K562 (cell line): ENCODE measurements around the gene RELL1. TPM values are rescaled to one million over a fixed set of nuclear protein-coding genes. Genes with fewer than 3 reads are reported as not detected.

Experiments
- ATAC-seq: fragments of 200-7000 bp; cut with Tn5 transposase; 3 replicates; pipeline ENCODE4 v1.9.1; 2020; ENCODE audit warnings: moderate library complexity
- BruUV-seq: library from RNA; stranded (reverse); fragments of 400-500 nt; replicated peaks from 2 replicates; lab custom pipeline; 2021; lab: Mats Ljungman, UMichigan
- CTCF ChIA-PET: fragments of 300-600 bp; formaldehyde crosslinking; extraction: SDS; loops from one replicate; lab custom pipeline; 2021; ENCODE audit warnings: low intra/inter-chr PET ratio; lab: Yijun Ruan, JAX
- POLR2A ChIA-PET: fragments of 300-600, 350-650 bp; sonication (Branson Sonifier 250); formaldehyde crosslinking; extraction: SDS; loops from one replicate; lab custom pipeline; 2021; ENCODE audit warnings: antibody characterized with exemption, inconsistent platforms; lab: Yijun Ruan, JAX
- DNase-seq, 4 experiments: peaks; one replicate each; pipeline versions ENCODE4 v3.0.0 to v3.0.0-alpha.2; 2011 to 2018; ENCODE audit warnings: low spot score in 3 of 4, mixed read lengths in 3 of 4; ENCODE audit errors: extremely low read depth in 1 of 4
- FAIRE-seq: peaks from 2 replicates; lab custom pipeline; 2011; peaks lifted over from hg19 to GRCh38; lab: Jason Lieb, UNC
- H2AFZ ChIP-seq: 2 replicates; pipeline ENCODE4 v1.6.0; 2011; ENCODE audit warnings: low read depth, low read length, control low read depth, inconsistent platforms
- H3K27ac ChIP-seq: fragments of 200-600 bp; 3 replicates; pipeline ENCODE4 v1.8.0; 2011; ENCODE audit warnings: low read depth, mild to moderate bottlenecking, control low read depth, inconsistent platforms, low read length, moderate library complexity, mixed read lengths; ENCODE audit errors: extremely low read depth
- H3K27me3 ChIP-seq, 2 experiments: fragments of 300-600 bp in 1 of 2; 2 replicates in 1 of 2; 3 replicates in 1 of 2; pipeline versions ENCODE4 v1.6.0 to v1.8.0; 2011; ENCODE audit warnings: inconsistent platforms in 2 of 2, low read length in 2 of 2, mild to moderate bottlenecking in 1 of 2, mixed read lengths in 1 of 2, moderate library complexity in 1 of 2; ENCODE audit not compliant: control insufficient read depth in 2 of 2, insufficient read depth in 2 of 2
- H3K36me3 ChIP-seq: fragments of 300-600 bp; 3 replicates; pipeline ENCODE4 v1.8.0; 2011; ENCODE audit warnings: mild to moderate bottlenecking, low read length, inconsistent platforms; ENCODE audit not compliant: control insufficient read depth, insufficient read depth
- H3K4me1 ChIP-seq, 2 experiments: fragments of 200-600 bp in 1 of 2; replicated peaks in 1 of 2; 2 replicates in 1 of 2; 3 replicates in 1 of 2; pipeline versions ENCODE4 v1.5.1 to v1.8.0; 2011; ENCODE audit warnings: inconsistent platforms in 2 of 2, low read length in 2 of 2, mild to moderate bottlenecking in 1 of 2, mixed read lengths in 1 of 2, moderate library complexity in 1 of 2; ENCODE audit not compliant: control insufficient read depth in 2 of 2, insufficient read depth in 2 of 2
- H3K4me2 ChIP-seq: 2 replicates; pipeline ENCODE4 v1.6.1; 2011; ENCODE audit warnings: low read length, control low read depth, inconsistent platforms, mixed read lengths; ENCODE audit not compliant: insufficient read depth
- H3K4me3 ChIP-seq: fragments of 200-600 bp; sonication (generic), shearing (Covaris generic); 2 replicates; pipeline ENCODE4 v1.5.1; 2016; ENCODE audit warnings: control low read depth, inconsistent platforms
- H3K79me2 ChIP-seq: fragments of 200-600 bp; 3 replicates; pipeline ENCODE4 v1.8.0; 2011; ENCODE audit warnings: low read length, inconsistent platforms; ENCODE audit not compliant: control insufficient read depth, insufficient read depth
- H3K9ac ChIP-seq, 2 experiments: 2 replicates each; pipeline versions ENCODE4 v1.6.0 to v1.6.1; 2011; ENCODE audit warnings: low read depth in 2 of 2, low read length in 2 of 2, control low read depth in 1 of 2, inconsistent platforms in 1 of 2, mild to moderate bottlenecking in 1 of 2, mixed read lengths in 1 of 2; ENCODE audit not compliant: insufficient read depth in 1 of 2
- H3K9me1 ChIP-seq: one replicate; pipeline ENCODE4 v1.6.0; 2011; ENCODE audit warnings: inconsistent platforms, mild to moderate bottlenecking, low read length, moderate library complexity; ENCODE audit not compliant: control insufficient read depth, insufficient read depth
- H3K9me3 ChIP-seq: replicated peaks from 2 replicates; pipeline ENCODE4 v1.5.1; 2011; ENCODE audit warnings: low read depth, low read length, inconsistent platforms; ENCODE audit not compliant: control insufficient read depth, insufficient read depth
- H4K20me1 ChIP-seq: replicated peaks from 2 replicates; pipeline ENCODE4 v1.6.1; 2011; ENCODE audit warnings: low read length, inconsistent platforms, mixed read lengths; ENCODE audit not compliant: control insufficient read depth, insufficient read depth
- CEBPB ChIP-seq: fragments of 450-650 bp; IDR thresholded peaks from 2 replicates; pipeline ENCODE4 v1.6.1; 2016; ENCODE audit warnings: missing genetic modification characterization, missing compliant biosample characterization
- NCOA2 ChIP-seq, 2 experiments: fragments of 450-650 bp; IDR thresholded peaks; 2 replicates each; pipeline ENCODE4 v1.6.1; 2018; ENCODE audit warnings: mild to moderate bottlenecking in 2 of 2, moderate library complexity in 1 of 2; ENCODE audit not compliant: partially characterized antibody in 2 of 2
- SPI1 ChIP-seq: IDR thresholded peaks from 2 replicates; pipeline ENCODE4 v1.6.1; 2011; ENCODE audit warnings: low read depth, low read length, control low read depth, borderline replicate concordance
- ZNF766 ChIP-seq: fragments of 200-800 bp; sonication (Bioruptor generic); conservative IDR thresholded peaks from 2 replicates; pipeline ENCODE4 v1.6.1; 2016; ENCODE audit warnings: missing genetic modification characterization, missing compliant biosample characterization
- WGBS: fragments of 100-300 bp; shearing (Covaris generic); methylation state at CpG from one replicate; pipeline ENCODE4 v1.1.6; 2016; ENCODE audit warnings: low coverage, mixed read lengths; ENCODE audit not compliant: insufficient coverage; ENCODE audit errors: missing lambda C conversion rate; 5-methylcytosine and 5-hydroxymethylcytosine counted together
- in situ Hi-C: fragments of 300-500 bp; cut with MboI; formaldehyde crosslinking; loops from 4 replicates; pipeline ENCODE4 v1.15.0; 2018; ENCODE audit warnings: inconsistent platforms, mixed read lengths
- intact Hi-C: fragments of 100-400 bp; cut with micrococcal nuclease; formaldehyde crosslinking; loops from 2 replicates; pipeline ENCODE4 v1.14.2; 2022
- polyA plus RNA-seq, 8 experiments: library from polyadenylated mRNA; depleted of rRNA in 4 of 8; stranded (reverse) in 5 of 8; unstranded in 3 of 8; fragments of >200 nt; fragmentation: Nextera tagmentation in 2 of 8; fragmentation: Illumina TruSeq in 1 of 8; extraction: Ambion mirVana in 2 of 8; extraction: Trizol in 1 of 8; gene quantifications; 2 replicates each; pipeline versions ENCODE4 v1.2.1 to v1.2.3, GENCODE V29; 2011 to 2014; ENCODE audit warnings: inconsistent platforms in 1 of 8, missing spikeins in 1 of 8
- total RNA-seq, 7 experiments: library from RNA; depleted of rRNA in 6 of 7; stranded (reverse); fragments of >200 nt in 6 of 7; fragmentation: Illumina TruSeq in 2 of 7; extraction: Trizol in 2 of 7; gene quantifications; 2 replicates each; pipeline versions ENCODE4 v1.2.1 to v1.2.3, GENCODE V29; 2011 to 2021; ENCODE audit warnings: low replicate concordance in 1 of 7

Gene RELL1
- total and polyA plus RNA-seq, 9 of the 15 experiments (the other 6 are each of a cell fraction or from before 2014, with no cell fraction given): 0.06 to 3.5 (median 1.7) TPM; not detected in 1

GRCh38 chr4:37656649-37657048 is 29.5 kb downstream of the RELL1 start:
- H3K27ac ChIP-seq: no peak overlapping the region
- H3K4me1 ChIP-seq: no peaks in the 10 kb centered on the region
- WGBS: 5% methylated on average over 4 of the region's 4 CpGs
- ChIA-PET CTCF (no interaction called here), POLR2A (no interaction called here)
- H4K20me1 ChIP-seq: no peaks in the 10 kb centered on the region
- BruUV-seq: no TSS peak
- no peaks in the 10 kb centered on the region for H3K36me3 ChIP-seq
- no peak overlapping the region for H3K4me2 ChIP-seq
- no peak for TF ChIP-seq NCOA2 (IDR thresholded peaks at IDR 0.05; ENCODE audit: partially characterized antibody in 2 of 2)
- TF ChIP-seq ZNF766 (CRISPR knock-in tag): peak; percentile 99
- in situ Hi-C loops (no loop called here), intact Hi-C loops (no loop called here)
- ATAC-seq: no peak
- H3K9ac ChIP-seq: no peak overlapping the region
- no peaks in the 10 kb centered on the region for H3K27me3 ChIP-seq
- no peak overlapping the region for H2AFZ ChIP-seq
- no peaks in the 10 kb centered on the region for H3K79me2 ChIP-seq
- no peak for FAIRE-seq
- H3K4me3 ChIP-seq: no peak overlapping the region
- H3K9me3 ChIP-seq: no peaks in the 10 kb centered on the region
- no peaks in the 10 kb centered on the region for H3K9me1 ChIP-seq
- DNase-seq: no peak

GRCh38 chr4:37653601-37654000 is 32.6 kb downstream of the RELL1 start:
- TF ChIP-seq CEBPB (tag): no peak
- TF ChIP-seq SPI1: peak; percentile 84; the same call in 1 of the 2 replicates
- H3K27me3 ChIP-seq: peaks cover 0 to 2% of the 10 kb centered on the region in 2 experiments; a peak in 1 of 5 replicates
- ATAC-seq (no peak), DNase-seq (no peak), FAIRE-seq (no peak)
- H4K20me1 ChIP-seq: no peaks in the 10 kb centered on the region
- BruUV-seq: no TSS peak
- ChIA-PET POLR2A (no interaction called here), CTCF (no interaction called here)
- WGBS: 6% methylated on average over 1 of the region's 1 CpG
- H2AFZ ChIP-seq: no peak overlapping the region
- peaks cover 0 to under 1% of the 10 kb centered on the region in 2 experiments; a peak in 1 of 5 replicates for H3K4me1 ChIP-seq
- in situ Hi-C loops (no loop called here), intact Hi-C loops (no loop called here)
- H3K36me3 ChIP-seq: no peaks in the 10 kb centered on the region
- H3K27ac ChIP-seq: no peak overlapping the region
- no peaks in the 10 kb centered on the region for H3K79me2 ChIP-seq
- H3K4me2 ChIP-seq: no peak overlapping the region
- H3K9me3 ChIP-seq: no peaks in the 10 kb centered on the region
- H3K4me3 ChIP-seq: no peak overlapping the region
- H3K9ac ChIP-seq: no peak overlapping the region
- no peaks in the 10 kb centered on the region for H3K9me1 ChIP-seq
